DOHH2 (cell line): ENCODE measurements around the gene TSSK1B.

Source experiments
- EZH2phosphoT487 ChIP-seq: fragments of 200-600 bp; sonication (generic); IDR thresholded peaks from 2 replicates; pipeline ENCODE4 v1.6.1; 2017; ENCODE audit warnings: borderline replicate concordance, mild to moderate bottlenecking, antibody characterized with exemption, low read length, moderate library complexity, mixed read lengths
- TF ChIP-seq, protein P1 (sequence below): fragments of 200-600 bp; sonication (generic); IDR thresholded peaks from one replicate; pipeline ENCODE4 v1.5.1; 2014; ENCODE audit warnings: antibody characterized with exemption, mild to moderate bottlenecking, low read depth, low read length; ENCODE audit not compliant: poor library complexity, severe bottlenecking

DNA sequence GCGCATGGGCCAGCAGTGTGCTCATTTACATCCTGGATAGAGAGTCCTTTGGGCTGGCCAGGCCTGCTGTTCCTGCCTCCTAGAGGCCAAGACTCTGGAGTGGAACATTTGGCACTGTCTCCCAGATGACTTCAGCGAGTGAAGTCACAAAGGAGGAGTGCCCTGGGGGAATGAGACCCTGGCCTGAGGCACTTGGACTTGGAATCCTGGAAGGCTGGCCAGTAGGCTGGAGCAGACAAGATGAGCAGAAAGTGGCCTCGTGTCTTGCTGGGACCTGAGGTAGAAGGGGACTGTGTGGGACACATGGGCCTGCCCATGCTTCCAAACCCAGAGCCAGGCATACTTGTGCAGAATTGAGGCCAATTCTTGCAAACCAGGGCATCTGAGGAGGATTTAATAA lies at the start of gene TSSK1B:
- TF ChIP-seq, protein P1, sequence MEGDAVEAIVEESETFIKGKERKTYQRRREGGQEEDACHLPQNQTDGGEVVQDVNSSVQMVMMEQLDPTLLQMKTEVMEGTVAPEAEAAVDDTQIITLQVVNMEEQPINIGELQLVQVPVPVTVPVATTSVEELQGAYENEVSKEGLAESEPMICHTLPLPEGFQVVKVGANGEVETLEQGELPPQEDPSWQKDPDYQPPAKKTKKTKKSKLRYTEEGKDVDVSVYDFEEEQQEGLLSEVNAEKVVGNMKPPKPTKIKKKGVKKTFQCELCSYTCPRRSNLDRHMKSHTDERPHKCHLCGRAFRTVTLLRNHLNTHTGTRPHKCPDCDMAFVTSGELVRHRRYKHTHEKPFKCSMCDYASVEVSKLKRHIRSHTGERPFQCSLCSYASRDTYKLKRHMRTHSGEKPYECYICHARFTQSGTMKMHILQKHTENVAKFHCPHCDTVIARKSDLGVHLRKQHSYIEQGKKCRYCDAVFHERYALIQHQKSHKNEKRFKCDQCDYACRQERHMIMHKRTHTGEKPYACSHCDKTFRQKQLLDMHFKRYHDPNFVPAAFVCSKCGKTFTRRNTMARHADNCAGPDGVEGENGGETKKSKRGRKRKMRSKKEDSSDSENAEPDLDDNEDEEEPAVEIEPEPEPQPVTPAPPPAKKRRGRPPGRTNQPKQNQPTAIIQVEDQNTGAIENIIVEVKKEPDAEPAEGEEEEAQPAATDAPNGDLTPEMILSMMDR = no peak
- no peak for TF ChIP-seq EZH2phosphoT487
